HG02884 (cell line): Measurements from ENCODE around the gene CCDC141.

Experiments
- ATAC-seq: cut with Tn5 transposase; IDR thresholded peaks from one replicate; pipeline ENCODE4 v1.9.1; 2021; ENCODE audit warnings: mild to moderate bottlenecking, moderate library complexity; ENCODE audit not compliant: unreplicated experiment

The CCDC141 gene

GRCh38 chr2:178799305-178799704, 250.6 kb downstream of the CCDC141 start:
- no peak for ATAC-seq

DNA sequence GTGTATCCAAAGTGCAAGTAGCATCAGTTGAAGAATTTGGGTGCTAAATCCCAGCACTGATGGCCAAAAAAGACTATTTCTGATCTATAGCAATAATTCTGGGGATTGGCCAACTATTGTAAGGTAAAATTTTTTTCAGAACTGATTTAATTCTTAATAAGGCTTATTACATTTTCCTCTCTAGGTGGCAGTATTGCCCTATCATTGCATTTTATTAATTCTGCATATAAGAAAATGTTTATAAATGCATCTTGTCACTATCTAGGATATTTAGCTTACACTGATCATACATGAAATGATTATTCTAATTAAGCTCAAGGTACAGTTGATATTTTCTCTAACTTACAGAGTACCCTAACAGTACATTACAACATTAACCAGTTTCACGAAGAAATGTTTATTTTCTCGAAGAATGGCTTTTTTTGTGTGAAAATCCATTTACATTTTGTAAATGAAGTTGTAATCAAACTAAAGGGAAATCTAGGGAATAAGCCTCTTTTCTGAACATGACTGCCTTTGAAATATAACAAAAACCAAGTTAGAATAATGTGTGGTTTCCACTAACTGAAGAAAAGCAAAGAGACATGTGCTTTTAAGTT, 253.8 kb downstream of the CCDC141 start:
- no peak for ATAC-seq

GRCh38 chr2:178787934-178788333, 262.0 kb downstream of the CCDC141 start:
- ATAC-seq: no peak

DNA sequence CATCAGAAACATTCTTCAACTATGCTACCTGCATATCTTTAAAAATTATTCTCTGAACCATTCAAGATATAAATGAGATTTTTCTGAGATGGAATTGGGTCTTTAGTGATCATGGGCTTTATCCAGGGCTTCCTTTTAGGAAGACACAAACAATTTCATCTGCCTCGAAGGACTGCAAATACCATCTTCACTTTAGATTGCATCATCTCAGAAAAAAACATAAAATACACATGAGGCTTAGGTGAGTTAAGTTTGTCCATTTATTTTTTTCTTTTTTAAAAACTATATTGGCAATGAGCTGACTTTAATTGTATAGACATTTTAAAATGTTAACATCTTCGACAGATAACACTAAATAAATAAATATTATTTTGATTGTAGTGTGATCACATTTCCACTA, 262.8 kb downstream of the CCDC141 start:
- no peak for ATAC-seq

DNA sequence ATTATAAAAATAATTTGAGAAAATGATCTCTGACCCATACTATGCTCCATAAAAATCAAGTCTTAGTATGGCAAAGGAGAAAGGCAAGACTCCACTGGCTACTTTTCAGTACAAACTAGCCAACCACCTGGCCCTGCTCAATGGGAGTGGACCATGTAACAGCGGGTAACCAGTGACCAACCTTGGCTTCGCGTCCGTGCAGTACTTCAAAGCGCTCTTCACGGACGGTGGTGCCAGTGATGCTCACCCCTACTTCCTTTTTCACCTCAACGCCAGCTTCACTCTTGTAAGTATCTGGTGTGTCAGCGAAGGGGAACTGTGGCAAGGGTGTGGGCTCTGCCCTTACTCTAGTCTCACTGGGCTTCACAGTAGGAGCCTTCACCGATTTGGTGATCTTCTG, 266.0 kb downstream of the CCDC141 start:
- ATAC-seq: no peak

DNA sequence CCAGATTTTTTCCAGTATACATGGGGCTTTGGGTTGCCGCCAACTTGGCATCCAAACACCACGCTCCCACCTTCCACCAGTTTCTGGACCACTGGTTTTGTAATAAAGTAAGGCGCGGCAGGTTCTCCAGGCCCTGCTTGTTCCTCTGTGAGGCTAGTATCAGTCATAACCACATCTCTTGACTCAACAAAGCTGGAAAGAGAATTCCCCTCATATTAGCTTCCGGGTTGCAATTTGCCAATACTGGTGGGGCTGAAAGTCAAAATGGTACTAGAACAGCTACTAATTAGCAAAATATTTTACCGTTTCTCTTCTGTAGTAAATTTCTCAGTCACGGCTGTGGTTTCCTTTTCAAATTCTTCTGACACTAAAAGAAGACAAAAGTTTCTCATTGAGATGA, 267.7 kb downstream of the CCDC141 start:
- no peak for ATAC-seq
